Kidney capillary endothelial cell (primary cell): ENCODE measurements around the gene GALR3.

Experiments used
- DNase-seq: peaks from one replicate; pipeline ENCODE4 v3.0.0-alpha.2; 2018; ENCODE audit warnings: low spot score

The GALR3 gene

GRCh38 chr22:37824674-37825641 is 1.8 kb downstream of the GALR3 start:
- DNase-seq: no peak

DNA sequence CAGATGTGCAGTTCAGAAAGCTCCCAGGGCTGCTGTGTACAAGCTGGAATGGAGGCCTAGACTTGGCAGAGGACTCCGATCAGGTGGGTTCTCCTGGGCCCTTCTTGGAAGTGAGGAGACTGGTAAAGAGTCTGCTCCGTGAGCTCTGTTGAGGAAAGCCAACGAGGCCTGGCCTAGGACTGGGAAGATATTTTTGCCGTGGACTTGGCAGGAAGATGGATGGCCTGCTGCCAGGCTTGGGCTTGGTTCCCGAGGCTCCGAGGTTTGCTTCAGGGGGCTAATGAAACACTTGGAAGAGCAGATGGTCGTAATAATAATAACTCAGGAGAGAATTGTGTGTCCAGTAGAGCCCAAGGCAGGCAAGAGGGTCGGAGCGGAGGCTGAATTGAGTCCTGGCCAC is 3.9 kb downstream of the GALR3 start:
- no peak for DNase-seq

- no peak for DNase-seq
These were observed 7.1 kb downstream of the GALR3 start for GRCh38 chr22:37830093-37830842.

GRCh38 chr22:37831472-37831871 is 8.3 kb downstream of the GALR3 start:
- DNase-seq: no peak

- no peak for DNase-seq
These were observed 9.1 kb downstream of the GALR3 start for GRCh38 chr22:37832022-37832857.

DNA sequence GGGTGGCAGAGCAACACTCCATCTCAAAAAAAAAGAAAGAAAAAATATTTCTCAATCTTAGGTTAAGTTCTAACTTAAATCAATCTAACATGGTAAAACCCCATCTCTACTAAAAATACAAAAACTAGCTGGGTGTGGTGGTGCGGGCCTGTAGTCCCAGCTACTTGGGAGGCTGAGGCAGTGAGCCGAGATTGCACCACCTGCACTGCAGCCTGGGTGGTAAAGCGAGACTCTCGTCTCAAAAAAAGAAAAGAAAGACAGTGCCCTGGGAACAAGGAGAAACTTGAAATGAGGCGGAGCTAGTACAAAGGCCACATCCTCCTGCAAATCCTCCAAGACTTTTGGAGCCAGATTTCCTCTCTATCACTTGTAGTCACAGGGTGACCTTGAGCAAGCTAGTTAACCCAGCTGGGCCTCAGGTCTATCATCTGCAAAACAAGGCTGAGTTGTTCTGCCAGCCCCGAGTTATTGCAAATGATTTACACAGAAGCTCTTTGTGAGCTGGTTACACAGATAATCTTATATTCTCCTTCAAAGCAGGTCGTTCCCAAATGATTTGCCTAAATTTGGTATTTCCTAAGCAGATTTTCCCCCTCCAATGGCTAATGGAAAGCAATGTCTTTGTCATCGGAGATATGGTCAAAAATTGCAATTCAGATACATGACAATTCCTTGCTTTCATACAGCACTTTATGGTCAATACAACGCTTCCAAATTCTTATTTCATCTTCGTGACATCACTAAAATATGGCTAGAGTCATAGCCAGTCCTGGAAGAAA is 19.0 kb downstream of the GALR3 start:
- DNase-seq: no peak

DNA sequence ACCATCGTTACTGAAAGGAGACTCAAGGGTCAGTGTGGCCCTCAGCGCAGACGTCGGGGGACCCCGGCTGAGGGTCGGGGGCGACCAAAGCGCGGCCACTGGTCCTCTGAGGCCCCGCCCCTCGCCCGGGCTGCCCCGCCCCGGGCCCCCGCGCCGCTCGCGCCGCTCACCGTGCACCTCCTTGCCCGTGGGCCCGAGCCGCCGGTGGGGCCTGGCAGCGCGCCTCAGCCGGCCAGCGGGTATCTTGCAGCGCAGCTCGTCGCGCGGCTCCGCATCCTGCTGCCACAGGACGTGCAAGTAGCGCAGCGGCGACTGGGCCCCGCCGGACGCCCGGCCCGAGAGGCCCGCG is 20.5 kb downstream of the GALR3 start:
- no peak for DNase-seq

- DNase-seq: no peak
These were observed 21.7 kb downstream of the GALR3 start for GRCh38 chr22:37844904-37845329.

GRCh38 chr22:37846433-37846832 is 23.3 kb downstream of the GALR3 start:
- no peak for DNase-seq

GRCh38 chr22:37848587-37849088 is 25.5 kb downstream of the GALR3 start:
- DNase-seq: no peak

- peak; percentile 93 for DNase-seq
These were observed 26.0 kb downstream of the GALR3 start, which contains the start of gene EIF3L for GRCh38 chr22:37849089-37849751. TSS of gene EIF3L (plus strand) at chr22:37849419. CDS start at chr22:37849450, 31 bp downstream.

DNA sequence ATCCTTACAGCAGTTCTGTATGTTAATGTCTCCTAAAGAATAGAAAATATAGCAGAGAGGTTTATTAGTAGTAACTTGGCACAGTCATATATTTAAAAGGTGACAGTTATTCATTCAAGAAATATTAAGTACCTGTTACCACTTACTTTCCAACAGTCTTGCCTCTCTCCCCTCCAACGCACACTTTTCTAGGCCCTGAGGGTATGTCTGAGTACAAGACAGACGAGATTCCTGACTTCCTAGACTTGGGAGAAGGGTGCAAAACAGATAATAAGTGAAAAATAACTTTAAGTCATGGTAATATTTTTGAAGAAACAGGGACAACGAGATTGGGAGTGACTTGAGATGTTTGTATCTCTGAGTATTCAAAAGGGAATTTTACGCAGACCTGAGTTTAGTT is 27.6 kb downstream of the GALR3 start:
- DNase-seq: no peak

- DNase-seq: no peak
These were observed 29.2 kb downstream of the GALR3 start for GRCh38 chr22:37852418-37852817.

- no peak for DNase-seq
These were observed 31.8 kb downstream of the GALR3 start for GRCh38 chr22:37854946-37855345.

DNA sequence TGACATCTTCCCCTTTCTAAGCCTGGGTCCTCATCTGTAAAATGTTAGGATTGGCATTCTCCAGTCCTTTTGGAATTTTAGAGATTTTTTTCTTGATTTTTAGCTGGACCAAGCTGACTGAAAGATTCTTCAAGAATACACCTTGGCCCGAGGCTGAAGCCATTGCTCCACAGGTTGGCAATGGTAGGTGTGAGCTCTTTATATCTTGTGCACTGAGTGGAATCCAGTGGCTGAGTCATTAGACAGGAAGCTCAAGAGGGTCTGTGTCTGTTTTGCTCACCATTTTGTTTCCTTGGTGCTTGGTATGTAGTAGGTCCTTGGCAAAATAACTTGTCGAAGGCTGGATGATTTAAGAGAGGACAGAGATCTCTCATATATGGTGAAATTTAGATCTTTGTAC is 32.3 kb downstream of the GALR3 start:
- DNase-seq: no peak

GRCh38 chr22:37860796-37861421 is 37.7 kb downstream of the GALR3 start:
- no peak for DNase-seq

GRCh38 chr22:37862570-37863325 is 39.6 kb downstream of the GALR3 start:
- no peak for DNase-seq

- no peak for DNase-seq
These were observed 42.3 kb downstream of the GALR3 start for GRCh38 chr22:37865510-37865909.

DNA sequence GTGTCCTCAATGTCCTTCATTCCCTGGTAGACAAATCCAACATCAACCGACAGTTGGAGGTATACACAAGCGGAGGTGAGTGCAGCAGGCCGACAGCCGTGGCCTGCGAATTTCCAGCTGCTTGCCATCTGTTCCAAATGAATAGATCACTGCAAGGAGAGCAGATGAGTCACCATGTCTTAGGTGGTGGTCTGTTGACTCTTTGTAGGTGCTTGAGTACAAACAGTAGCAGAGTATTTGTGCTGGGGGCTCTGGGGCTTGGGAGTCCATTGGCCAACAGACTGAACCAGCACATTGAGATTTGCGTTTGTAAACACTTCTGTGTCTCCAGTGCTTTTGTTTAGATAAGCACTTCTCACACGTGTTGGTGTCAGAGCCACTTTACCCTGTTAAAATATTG is 47.1 kb downstream of the GALR3 start:
- DNase-seq: no peak
